ENCODE measurements around the gene NUP50.
"Not testable (repeated sequence)": the region's sequence is repeated elsewhere in the genome, so short reads cannot be mapped to it uniquely, and the experiment has no call there.

NUP50 gene

DNA sequence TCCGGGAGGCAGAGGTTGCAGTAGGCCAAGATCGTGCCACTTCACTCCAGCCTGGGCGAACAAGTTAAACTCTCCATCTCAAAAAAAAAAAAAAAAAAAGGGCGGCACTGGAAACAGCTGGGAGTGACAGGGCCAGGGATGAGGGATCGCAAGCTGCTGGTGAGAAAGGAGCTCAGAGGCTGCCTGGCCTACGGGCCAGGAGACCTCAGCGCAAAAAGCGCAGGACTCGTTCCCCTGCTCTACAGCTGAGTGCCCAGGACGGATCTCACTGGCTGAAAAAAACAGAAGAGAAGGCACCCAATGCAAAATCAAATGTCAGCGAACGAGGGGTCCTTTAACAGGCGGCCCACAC is 650 bp upstream of the NUP50 start:
- no peak for DNase-seq

DNA sequence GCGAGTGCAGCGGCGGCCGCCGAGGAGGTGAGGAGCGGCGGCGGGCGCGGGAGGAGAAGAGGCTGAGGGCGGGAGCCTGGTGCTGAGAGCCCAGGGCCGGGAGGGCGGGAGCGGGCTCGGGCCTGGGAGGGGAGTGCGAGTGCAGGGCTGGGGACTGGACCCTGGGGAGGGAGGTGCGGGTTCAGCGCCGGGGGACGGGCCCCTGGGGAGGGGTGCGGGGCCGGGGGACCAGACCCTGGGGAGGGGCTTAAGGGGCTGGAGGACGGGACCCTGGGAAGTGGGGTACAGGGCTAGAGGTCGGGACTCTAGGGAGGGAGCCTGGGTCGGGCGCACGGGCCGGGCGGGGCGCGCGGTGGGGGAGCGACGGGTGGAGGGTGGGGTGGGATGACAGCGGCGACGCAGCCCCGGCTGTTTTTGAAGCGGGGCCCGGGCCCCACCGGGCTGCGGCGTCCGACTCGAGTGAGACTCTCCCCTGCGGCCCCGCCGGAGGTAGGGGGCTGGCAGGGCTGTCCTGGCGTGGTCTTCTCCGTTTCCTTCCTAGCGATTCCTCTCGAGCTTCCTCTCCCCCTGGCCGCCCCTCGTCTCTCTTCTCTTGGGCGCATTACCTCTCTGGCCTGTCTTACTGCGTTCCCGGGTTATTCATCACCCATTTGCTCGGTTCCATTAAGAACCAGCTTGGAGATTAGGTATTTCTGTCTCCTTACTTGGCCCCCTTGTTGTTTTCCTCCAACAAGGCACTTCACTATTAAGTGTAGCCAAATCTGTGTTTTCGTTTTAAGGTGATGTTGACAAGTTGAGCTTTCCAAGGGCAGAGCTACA is 754 bp downstream of the NUP50 start:
- peak; percentile 50 for DNase-seq

DNA sequence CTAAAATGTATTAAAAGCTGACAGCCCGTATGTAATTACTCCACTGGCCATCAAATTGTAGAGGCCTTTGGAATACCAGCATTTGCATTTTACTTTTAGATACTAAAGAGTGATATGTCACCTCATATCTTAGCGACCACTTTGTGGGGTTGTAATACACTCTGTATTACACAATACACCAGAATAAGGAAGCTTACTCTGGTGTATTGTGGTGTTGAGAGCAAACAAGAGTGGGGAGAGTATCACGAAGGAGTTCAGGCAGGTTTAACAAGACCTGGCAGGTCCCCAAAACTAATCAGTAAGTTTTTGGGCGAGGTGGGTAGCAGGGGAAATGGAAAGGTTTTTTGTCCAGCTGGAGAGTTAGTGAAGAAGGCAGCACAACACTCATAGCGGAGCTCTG is 3.2 kb downstream of the NUP50 start:
- DNase-seq = no peak

DNA sequence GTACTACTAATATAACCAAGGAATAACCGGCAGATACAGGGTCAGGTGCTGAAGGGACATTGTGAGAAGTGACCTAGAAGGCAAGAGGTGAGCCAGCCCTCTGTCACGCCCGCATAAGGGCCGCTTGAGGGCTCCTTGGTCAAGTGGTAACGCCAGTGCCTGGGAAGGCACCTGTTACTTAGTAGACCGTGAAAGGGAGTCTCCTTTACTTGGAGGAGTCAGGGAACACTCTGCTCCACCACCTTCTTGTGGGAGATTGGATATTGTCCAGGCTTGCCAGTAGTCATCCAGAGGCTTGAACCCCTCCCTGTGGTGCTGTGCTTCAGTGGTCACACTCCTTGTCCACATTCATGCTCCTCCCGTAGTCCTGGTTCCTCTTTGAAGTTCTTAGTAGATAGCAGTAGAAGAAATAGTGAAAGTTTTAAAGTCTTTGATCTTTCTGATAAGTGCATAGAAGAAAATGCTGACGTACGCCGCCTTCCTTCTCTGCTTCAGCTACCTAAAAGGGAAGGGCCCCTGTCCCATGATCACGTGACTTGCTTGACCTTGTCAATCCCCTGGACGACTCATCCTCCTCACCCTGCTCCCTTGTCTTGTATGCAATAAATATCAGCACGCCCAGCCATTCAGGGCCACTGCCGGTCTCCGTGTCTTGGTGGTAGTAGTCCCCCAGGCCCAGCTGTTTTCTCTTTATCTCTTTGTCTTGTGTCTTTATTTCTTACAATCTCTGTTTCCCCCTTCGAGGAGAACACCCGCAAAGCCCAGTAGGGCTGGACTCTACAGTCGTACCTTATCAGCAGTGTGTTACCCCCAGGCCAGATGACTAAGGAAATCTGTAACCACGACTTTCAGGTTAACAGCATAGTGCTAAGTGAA is 6.1 kb downstream of the NUP50 start:
- DNase-seq = no peak

DNA sequence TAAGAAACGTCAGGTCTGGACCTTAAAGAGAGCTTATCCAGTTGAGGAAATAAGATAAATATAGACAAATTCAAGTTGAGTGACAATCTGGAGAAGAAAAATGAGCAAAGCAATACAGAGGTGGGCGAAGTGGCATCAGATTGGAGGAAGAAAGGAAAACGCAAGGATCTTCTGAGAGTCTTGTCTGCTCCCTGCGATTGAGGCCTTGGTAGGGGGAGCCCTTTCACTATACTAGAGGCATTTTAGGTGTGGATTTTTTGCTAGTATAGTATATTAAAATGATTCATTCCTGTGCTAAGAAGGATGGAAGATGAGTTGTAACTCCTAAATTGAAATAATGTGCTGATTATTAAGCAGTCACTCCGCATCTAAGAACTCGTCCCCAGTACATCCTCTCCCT is 8.1 kb downstream of the NUP50 start:
- DNase-seq = no peak

DNA sequence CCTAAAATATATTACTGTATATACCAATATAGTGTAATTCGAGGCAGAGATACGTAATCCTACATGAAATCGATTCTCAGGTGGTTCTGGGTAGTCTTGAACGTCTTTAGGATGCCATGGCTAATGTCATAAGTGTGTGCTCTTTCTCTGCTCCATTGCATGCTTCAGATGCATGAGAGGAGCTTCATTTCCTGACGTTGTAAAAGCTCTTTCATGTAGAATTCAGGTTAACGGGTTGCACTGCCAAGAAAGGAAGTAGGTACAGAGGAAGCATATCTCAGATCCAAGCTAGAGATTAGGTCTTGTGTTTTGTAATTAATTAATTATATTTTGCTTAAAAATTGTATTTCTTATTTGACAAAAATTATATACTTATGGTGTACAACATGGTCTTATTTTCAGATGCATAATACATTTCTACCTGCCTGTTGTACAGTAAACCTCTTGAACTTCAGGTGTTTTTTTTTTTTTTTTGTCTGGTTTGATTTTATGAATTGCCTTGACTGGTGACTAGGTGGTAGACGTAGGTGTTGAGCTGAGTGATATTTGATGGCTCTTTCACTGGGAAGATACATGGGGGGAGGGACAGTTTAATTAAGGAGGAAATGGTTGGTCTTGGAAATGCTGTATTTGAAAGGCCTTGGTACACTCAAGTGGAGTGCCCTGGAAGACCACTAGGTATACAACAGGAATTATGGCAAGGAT is 9.3 kb downstream of the NUP50 start:
- no peak for DNase-seq

DNA sequence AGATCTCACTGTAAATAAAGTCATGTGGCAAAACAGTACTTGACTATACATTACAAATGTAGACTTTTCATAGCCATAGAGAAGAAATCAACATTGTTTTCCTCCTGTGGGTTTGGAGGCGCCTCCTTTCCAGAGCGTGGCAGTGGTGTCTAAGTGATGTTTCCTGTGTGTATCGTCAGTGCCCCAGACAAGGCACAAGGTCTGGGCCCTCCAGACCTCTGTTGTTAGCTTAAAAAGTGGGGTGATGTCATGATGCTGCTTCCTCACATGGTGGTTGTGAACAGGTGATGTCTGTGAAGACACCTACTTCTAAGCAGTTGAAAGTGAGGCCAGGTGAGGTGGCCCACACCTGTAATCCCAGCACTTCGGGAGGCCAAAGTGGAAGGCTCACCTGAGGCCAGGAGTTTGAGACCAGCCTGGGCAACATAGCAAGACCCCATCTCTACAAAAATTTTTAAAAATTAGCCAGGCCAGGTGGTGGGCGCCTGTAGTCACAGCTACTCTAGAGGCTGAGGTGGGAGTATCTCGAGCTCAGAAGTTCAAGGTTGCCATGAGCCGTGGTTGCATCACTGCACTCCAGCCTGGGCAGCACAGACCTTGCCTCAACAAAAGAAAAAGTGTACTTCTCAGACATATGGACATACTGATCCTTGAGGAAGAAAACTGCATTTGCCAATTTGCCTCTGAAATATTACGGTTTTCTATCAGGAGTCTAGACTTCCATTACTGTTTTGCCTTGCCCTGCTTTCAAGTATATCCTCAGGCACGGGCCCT is 15.7 kb downstream of the NUP50 start:
- DNase-seq = no peak

DNA sequence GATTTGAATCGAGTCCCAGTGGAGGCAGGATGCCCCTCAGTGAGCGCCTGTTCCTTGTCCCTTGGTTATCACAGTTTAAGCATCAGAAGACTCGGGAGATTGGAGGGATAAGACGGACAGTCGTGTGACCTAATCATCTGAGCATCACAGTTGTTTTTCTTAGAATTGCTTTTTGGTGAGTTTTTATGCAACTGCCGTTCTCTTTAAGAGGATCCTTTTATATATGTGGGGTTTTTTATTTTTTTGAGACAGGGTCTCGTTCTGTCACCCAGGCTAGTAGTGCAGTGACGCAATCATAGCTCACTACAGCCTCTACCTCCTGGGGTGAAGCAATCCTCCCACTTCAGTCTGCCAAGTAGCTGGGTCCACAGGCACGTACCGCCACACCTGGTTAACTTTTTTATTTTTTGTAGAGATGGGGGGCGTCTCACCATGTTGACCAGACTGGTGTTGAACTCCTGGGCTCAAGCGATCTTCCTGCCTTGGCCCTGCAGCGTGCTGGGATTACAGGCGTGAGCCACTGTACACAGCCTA is 16.5 kb downstream of the NUP50 start:
- no peak for DNase-seq

DNA sequence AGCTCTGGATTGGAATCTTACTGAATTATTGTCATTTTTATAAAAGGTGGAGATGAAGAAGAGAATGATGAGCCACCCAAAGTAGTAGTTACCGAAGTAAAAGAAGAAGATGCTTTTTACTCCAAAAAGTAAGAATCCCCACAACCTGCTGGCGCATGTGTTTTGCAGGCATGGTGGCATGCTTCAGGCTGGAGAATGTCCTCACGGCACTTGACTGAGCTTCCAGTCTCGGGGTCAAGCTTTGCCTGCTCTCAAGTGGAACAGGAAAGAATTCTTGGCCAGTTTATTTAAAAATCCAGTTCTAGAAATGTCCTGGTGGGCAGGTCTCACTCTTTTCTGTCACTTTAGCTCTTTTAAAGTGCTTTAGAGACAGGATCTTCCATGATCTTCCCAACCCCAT is 17.5 kb downstream of the NUP50 start:
- no peak for DNase-seq

DNA sequence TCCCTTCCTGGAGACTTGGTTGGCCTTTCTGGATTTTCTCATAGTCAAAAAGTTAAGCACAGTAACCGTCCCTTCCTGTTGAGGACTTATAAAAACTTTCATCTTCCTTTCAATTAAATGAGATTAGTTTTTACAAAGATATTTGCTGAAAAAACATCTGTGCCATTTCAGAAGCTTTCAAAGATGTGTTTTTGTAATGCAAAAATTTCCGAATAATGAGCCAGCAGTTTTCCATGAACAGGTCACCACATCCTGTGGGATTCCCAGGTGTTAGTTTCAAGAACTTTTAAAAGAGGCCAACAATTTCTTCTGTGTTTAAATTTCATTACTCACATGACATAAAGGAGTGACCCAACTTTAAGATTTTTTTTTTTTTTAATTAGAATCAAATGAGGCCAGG is 18.0 kb downstream of the NUP50 start:
- DNase-seq = no peak

DNA sequence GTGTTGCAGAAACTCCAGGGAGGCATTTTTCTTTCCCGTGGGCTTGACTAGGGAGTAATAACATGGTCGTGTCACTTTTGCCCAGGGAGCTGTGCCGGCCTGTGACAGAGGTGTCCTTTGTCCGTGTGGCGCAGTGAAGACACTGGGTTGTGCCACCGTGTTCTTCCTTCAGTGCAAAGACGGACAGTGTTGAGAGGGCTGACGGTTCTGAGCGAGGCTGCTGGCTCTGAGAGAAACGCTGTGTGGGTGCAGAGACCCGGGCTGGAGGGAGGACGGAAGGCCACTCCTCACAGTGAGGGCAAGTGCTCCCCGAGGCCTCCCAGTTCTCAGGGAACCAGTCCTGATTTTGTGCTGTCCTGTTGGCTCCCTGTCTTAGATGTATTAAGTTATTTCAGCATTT is 20.2 kb downstream of the NUP50 start:
- no peak for DNase-seq

DNA sequence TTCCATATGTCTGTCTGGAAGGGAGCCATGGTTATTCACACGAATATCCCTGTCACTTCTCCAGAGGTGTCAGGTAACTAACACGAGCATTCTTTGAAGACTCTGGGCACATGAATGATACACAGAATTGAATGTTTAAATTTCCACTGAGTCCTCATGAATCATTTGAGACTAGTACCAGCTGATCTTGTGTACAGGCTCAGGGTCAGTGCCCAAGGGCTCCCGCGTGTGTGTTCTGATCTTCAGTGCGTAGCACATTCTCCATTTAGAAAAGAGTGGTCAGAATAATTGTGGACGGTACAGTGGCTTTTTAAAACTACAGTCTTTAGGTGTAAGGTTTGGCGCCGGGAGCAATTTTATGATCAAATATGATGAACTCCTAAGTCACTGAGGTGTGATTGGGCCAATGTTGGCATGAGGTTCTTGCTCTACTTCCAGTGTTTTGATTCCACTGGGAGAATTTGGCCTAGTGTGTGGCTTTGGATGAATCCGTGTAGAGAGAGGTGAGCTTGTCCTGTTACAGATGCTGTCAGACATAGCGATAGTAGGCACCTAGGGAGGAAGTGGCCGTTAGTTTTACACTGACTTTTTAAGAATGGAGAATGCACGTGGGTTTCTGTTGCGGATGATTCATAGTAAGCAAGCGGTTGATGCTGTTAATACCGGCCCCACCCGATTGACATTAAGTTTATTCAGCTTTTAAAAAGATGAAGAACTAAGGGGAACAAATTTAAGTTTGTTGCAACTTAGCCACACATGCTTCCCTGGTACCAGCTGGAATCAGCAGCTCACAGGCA is 22.2 kb downstream of the NUP50 start:
- DNase-seq = no peak

DNA sequence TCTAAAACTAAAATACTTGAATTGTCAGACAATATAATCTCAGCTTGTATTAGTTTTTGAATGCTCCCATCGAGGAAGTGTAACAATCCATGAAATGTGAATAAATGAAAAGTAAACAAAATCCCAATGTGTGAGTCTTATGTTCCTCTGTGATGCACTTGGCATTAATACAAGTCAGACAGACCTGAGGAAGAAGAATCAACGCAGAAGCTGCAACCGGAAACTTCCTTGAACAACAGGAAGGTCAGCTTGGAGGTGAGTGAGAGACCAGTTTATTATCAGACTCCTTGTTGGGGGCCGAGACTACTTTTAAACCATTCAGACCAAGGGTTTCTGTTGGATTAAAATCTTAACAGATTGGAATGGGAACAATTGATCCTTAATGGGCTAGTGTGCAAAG is 24.2 kb downstream of the NUP50 start:
- DNase-seq = no peak

DNA sequence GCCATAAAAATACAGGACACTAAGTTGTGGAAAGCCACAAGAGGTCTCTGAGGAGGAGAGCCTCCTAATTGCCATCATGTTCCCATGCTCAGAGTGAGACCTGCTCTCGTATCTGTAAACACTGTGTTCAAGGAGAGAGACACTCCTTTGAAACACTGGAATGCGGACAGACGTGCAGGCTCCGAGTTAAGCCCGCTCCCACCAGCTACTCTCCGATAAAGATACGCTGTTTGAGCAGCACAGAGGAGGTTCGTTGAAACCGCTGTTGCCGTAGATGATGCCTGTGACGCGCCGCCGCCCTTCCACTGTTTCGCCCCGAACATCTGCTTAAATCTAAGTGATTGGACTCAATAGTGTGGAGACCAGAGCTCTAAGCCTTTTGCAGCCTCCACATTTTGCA is 25.1 kb downstream of the NUP50 start:
- no peak for DNase-seq

DNA sequence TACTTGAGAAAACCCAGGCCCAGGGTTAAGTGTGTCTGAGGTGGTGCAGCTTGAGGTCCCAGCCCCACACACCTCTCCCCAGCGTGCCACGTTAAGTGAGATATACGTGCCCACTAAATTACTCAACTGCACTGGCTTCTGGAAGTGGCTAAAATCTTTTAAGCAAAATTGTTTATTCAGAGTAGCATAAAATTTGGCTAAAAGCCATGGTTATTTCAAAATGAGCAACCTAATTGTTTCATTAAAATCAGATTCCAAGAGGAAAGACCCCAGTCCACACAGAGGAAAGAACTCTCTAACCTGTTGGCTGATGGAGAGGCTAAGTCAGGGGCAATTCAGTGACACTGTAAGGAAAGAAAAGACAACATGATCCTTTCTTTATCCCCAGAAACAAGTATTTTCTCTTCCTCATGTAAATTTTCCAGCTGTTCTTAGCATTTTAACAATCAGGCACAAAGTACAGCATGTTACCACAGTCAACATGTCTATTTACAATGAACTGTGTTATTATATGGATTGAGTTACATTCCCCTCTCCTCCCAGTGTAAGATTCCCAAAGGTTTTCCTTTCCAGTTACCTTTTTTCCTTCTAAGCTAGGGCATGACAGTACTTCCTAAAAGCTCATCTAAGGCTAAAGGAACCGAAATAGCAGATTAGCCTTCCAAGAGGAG is 26.6 kb downstream of the NUP50 start:
- DNase-seq = no peak

DNA sequence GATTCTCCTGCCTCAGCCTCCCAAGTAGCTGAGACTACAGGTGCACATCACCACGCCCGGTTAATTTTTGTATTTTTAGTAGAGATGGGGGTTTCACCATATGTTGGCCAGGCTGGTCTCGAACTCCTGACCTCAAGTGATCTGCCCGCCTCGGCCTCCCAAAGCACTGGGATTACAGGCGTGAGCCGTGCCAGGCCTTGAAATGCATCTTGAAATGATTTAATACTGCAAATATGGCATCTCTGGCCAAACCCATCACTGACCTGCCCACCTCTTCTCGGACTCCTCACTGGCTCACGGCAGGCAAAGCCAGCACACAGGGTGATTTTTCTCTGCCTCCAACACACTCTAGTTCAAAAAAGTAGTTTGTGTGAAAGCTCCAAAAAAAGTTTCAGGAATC is 28.0 kb downstream of the NUP50 start:
- DNase-seq = not testable (repeated sequence)

DNA sequence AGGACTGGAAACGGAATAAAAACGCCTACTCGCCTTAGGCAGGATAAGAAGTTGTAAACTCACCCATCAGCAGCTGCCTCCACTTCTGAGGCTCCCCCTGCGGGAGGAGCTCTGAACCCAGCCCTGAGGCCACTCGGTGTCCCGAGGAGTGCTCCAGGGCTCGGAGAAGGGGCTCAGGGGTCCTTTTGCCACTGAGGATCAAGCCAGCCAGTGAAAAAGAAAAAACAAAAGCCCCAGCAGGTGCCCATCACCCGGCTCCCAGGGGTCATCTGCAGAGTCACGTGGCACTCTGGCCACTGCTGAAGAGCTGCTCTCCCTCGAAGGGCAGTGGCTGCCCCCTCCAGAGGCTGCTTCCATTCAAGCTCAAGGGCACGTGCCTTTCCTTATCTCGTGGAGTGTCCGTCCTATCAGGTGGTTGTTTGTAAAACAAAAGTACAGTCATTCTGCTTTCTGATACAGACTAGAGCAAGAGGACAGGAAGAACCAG is 29.0 kb downstream of the NUP50 start:
- DNase-seq = no peak

DNA sequence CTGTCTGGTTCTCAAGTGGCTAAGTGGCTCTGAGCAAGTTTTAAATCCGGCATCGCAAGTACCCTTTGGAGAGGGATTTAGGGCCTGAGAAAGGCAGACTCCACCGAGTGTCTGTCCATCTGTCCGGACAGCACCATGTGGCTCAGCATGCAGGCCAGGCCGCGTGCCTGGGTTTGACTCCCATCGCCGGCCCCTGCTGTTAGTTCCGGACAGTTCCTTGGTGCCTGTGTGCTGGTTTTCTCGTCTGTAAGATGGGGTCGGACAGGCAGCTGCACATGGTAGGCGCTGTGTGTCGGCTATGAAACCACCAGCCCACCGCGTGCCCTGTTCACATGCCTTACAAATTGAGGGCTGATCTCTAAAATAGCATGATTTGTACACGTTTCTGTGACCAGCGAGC is 31.0 kb downstream of the NUP50 start:
- no peak for DNase-seq

DNA sequence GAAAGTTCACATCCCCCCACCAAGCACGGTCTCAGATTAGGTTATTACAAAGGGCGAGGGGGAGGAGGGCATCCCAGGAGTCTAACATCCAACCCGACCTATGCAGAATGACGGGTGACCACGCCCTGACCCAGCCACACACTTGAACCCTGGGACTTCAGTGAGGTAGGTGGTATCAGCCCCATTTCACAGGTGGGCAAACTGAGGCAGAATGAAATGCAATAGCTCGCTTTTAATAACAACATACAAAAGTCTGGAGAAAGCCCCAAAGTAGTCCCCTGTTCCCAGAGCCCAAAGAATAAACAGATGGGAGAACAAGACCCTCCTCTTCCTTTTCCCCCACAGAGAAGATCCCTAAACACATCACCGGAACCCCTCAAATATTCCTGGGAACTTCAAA is 31.9 kb downstream of the NUP50 start:
- DNase-seq = no peak

DNA sequence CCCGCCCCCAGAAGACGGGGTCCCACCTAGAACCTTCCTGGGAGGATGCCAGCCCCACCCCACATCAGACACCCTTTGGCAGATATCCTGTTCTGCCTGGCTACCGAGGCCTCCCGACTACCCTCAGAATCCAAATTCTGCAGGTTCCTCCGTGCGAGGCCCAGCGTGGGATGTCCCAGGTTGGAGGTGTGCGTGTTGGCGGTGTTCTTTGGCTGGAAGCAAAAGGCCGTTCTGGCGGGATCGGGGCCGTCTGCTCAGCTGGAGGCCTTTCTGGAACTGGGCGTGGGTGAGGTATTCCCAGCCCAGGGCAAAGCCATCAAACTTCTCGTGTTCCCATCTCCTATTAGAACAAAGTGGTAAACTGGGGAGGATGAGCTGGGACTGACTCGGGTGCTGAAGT is 32.6 kb downstream of the NUP50 start:
- DNase-seq = no peak
